ENCODE data around the gene MYH7B. TPM values are rescaled to one million over a fixed set of nuclear protein-coding genes. Genes with fewer than 3 reads are reported as not detected.

Gene MYH7B
- total and polyA plus RNA-seq, 2 donors (not counting 1 experiment from before 2014, with no cell fraction given), result 0.03 to 0.33 TPM

DNA sequence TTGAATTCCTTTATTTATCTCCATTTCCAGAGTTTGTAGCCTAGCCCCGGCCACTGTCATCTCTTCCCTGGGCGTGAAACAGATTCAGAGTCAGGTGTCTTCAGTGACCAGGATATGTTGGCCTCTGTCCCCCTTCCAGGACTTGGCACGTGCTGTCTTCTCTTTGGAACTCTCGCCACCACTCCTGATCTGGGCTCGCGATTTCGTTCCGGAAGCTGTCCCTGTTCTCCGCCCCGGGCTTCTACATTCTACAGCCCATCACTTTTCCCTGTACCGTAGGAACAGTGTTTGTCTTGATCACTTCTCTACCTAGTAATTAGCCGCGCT is 801 bp upstream of the MYH7B start:
- no peaks in the 10 kb centered on the region for H3K36me3 ChIP-seq (ENCODE audit: control insufficient read depth, insufficient read depth, low read length)
- peak; percentile 44 to 51 for DNase-seq (ENCODE audit: low read depth in 2 of 2)
- peak overlapping the region; percentile 86 for H3K9ac ChIP-seq (ENCODE audit: insufficient read depth, low read length)
- peak overlapping the region; percentile 99 for H3K4me2 ChIP-seq (ENCODE audit: extremely low read depth, insufficient read depth, low read length)
- peak overlapping the region; percentile 90 for H3K27ac ChIP-seq (ENCODE audit: insufficient read depth, low read length)
- peaks cover 4% of the 10 kb centered on the region for H3K4me1 ChIP-seq (ENCODE audit: control insufficient read depth, extremely low read depth, insufficient read depth, low read length)
- peak overlapping the region; percentile 76 to 92 (median 84) for H3K4me3 ChIP-seq (replicated peaks in 1 of 4; ENCODE audit: control extremely low read depth in 1 of 4, insufficient read depth in 1 of 4, low read depth in 3 of 4, low read length in 4 of 4)
- no peaks in the 10 kb centered on the region for H3K27me3 ChIP-seq (ENCODE audit: control insufficient read depth, insufficient read depth, low read length)
- TF ChIP-seq EZH2 (IDR thresholded peaks at IDR 0.05; ENCODE audit: low read length, missing control alignments), result no peak
- TF ChIP-seq, protein P1, sequence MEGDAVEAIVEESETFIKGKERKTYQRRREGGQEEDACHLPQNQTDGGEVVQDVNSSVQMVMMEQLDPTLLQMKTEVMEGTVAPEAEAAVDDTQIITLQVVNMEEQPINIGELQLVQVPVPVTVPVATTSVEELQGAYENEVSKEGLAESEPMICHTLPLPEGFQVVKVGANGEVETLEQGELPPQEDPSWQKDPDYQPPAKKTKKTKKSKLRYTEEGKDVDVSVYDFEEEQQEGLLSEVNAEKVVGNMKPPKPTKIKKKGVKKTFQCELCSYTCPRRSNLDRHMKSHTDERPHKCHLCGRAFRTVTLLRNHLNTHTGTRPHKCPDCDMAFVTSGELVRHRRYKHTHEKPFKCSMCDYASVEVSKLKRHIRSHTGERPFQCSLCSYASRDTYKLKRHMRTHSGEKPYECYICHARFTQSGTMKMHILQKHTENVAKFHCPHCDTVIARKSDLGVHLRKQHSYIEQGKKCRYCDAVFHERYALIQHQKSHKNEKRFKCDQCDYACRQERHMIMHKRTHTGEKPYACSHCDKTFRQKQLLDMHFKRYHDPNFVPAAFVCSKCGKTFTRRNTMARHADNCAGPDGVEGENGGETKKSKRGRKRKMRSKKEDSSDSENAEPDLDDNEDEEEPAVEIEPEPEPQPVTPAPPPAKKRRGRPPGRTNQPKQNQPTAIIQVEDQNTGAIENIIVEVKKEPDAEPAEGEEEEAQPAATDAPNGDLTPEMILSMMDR (conservative IDR thresholded peaks at IDR 0.05 in 1 of 2, IDR thresholded peaks at IDR 0.05 in 1 of 2; ENCODE audit: low read depth in 1 of 2, low read length in 2 of 2), result no peak
- no peaks in the 10 kb centered on the region for H4K20me1 ChIP-seq (ENCODE audit: control insufficient read depth, extremely low read depth, insufficient read depth, low read length)
- peak overlapping the region; percentile 79 for H2AFZ ChIP-seq (ENCODE audit: low read length)
- H3K9me3 ChIP-seq (ENCODE audit: control insufficient read depth, insufficient read depth, low read depth, low read length), result no peaks in the 10 kb centered on the region
- H3K79me2 ChIP-seq (ENCODE audit: control insufficient read depth, insufficient read depth, low read length), result peaks cover 7% of the 10 kb centered on the region

DNA sequence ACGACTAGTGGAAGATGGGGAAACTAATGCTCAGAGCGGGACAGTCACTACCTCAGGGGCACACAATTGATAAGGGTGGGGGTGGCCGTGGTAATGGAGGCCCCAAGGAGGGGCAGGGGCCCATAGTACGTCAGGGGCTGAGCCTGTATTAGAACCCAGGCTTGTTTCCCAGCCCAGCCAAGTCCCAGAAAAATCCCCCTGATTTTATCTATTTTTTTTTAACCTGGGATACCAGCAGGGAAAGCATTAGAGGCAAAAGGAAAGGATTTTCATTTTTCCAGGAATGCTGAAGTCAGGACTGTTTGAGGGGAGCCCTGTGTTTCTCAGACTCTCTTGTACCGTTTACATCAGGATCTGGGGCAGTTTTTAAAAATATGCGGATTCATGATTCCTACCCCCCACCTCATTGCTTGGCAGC is 382 bp downstream of the MYH7B start:
- DNase-seq (ENCODE audit: low read depth in 2 of 2), result no peak

DNA sequence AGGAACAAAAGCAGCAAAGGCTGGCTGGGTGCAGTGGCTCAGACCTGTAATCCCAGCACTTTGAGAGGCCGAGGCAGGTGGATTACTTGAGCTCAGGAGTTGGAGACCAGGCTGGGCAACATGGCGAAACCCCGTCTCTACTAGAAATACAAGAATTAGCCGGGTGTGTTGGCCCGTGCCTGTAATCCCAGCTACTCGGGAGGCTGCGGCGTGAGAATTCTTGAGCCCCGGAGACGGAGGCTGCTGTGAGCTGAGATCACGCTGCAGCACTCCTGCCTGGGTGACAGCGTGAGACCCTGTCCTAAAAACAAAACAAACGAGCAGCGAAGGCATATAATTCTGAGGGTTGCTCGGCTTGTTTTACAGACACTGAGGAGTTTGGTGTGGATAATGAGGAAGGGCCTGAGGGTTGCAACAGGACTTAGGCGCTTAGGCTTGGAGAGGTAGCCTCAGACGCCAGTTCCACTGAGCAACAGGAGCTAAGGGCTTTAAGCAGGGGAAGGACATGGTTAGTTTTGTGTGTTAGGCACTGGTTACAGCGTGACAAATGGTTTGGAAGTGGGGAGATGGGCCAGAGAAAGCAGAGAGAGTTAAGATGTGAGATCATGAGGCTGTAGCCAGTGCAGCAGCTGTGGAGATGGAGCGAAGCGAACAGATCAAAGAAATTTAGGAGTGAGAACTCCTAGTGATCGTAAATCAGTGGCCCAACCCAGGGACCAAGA is 1.2 kb downstream of the MYH7B start:
- H3K36me3 ChIP-seq (ENCODE audit: control insufficient read depth, insufficient read depth, low read length), result no peaks in the 10 kb centered on the region
- peak overlapping the region; percentile 26 for H2AFZ ChIP-seq (ENCODE audit: low read length)

More for the DNA sequence above, 382 bp downstream of the MYH7B start:
- Histone ChIP-seq H3K27ac (ENCODE audit: insufficient read depth, low read length) (peak overlapping the region; percentile 90), H3K79me2 (ENCODE audit: control insufficient read depth, insufficient read depth, low read length) (peaks cover 7% of the 10 kb centered on the region), H2AFZ (ENCODE audit: low read length) (peak overlapping the region; percentile 89), H3K9me3 (ENCODE audit: control insufficient read depth, insufficient read depth, low read depth, low read length) (no peaks in the 10 kb centered on the region), H3K27me3 (ENCODE audit: control insufficient read depth, insufficient read depth, low read length) (no peaks in the 10 kb centered on the region), H4K20me1 (ENCODE audit: control insufficient read depth, extremely low read depth, insufficient read depth, low read length) (no peaks in the 10 kb centered on the region), H3K4me2 (ENCODE audit: extremely low read depth, insufficient read depth, low read length) (peak overlapping the region; percentile 99), H3K36me3 (ENCODE audit: control insufficient read depth, insufficient read depth, low read length) (no peaks in the 10 kb centered on the region), H3K4me3 (replicated peaks in 1 of 4; ENCODE audit: control extremely low read depth in 1 of 4, insufficient read depth in 1 of 4, low read depth in 3 of 4, low read length in 4 of 4) (peak overlapping the region; percentile 46 to 92 (median 80)), H3K9ac (ENCODE audit: insufficient read depth, low read length) (peak overlapping the region; percentile 86), H3K4me1 (ENCODE audit: control insufficient read depth, extremely low read depth, insufficient read depth, low read length) (peaks cover 4% of the 10 kb centered on the region)
- TF ChIP-seq, protein P1 (conservative IDR thresholded peaks at IDR 0.05 in 1 of 2, IDR thresholded peaks at IDR 0.05 in 1 of 2; ENCODE audit: low read depth in 1 of 2, low read length in 2 of 2), result no peak
- TF ChIP-seq EZH2 (IDR thresholded peaks at IDR 0.05; ENCODE audit: low read length, missing control alignments), result no peak

More for the DNA sequence above, 1.2 kb downstream of the MYH7B start:
- Histone ChIP-seq H3K9me3 (ENCODE audit: control insufficient read depth, insufficient read depth, low read depth, low read length) (no peaks in the 10 kb centered on the region), H3K79me2 (ENCODE audit: control insufficient read depth, insufficient read depth, low read length) (peaks cover 7% of the 10 kb centered on the region), H3K4me1 (ENCODE audit: control insufficient read depth, extremely low read depth, insufficient read depth, low read length) (peaks cover 4% of the 10 kb centered on the region), H3K4me2 (ENCODE audit: extremely low read depth, insufficient read depth, low read length) (no peak overlapping the region), H3K4me3 (replicated peaks in 1 of 4; ENCODE audit: control extremely low read depth in 1 of 4, insufficient read depth in 1 of 4, low read depth in 3 of 4, low read length in 4 of 4) (no peak overlapping the region), H3K27ac (ENCODE audit: insufficient read depth, low read length) (no peak overlapping the region), H3K27me3 (ENCODE audit: control insufficient read depth, insufficient read depth, low read length) (no peaks in the 10 kb centered on the region), H4K20me1 (ENCODE audit: control insufficient read depth, extremely low read depth, insufficient read depth, low read length) (no peaks in the 10 kb centered on the region), H3K9ac (ENCODE audit: insufficient read depth, low read length) (no peak overlapping the region)
- DNase-seq (ENCODE audit: low read depth in 2 of 2), result no peak
- TF ChIP-seq, protein P1 (conservative IDR thresholded peaks at IDR 0.05 in 1 of 2, IDR thresholded peaks at IDR 0.05 in 1 of 2; ENCODE audit: low read depth in 1 of 2, low read length in 2 of 2), result no peak
- no peak for TF ChIP-seq EZH2 (IDR thresholded peaks at IDR 0.05; ENCODE audit: low read length, missing control alignments)
